ENCODE data around the gene PPA2.
"Not testable (repeated sequence)": the region's sequence is repeated elsewhere in the genome, so short reads cannot be mapped to it uniquely, and the experiment has no call there.

PPA2 gene

GRCh38 chr4:105470766-105471165 lies 3.1 kb downstream of the PPA2 start:
- Histone ChIP-seq H2AFZ (no peak overlapping the region), H3K27me3 (ENCODE audit: control insufficient read depth, insufficient read depth, low read length) (no peaks in the 10 kb centered on the region), H3K79me2 (peaks cover 17% of the 10 kb centered on the region), H3K4me3 (ENCODE audit: low read depth, low read length) (no peak overlapping the region), H3K36me3 (ENCODE audit: control insufficient read depth, insufficient read depth, low read length) (no peaks in the 10 kb centered on the region), H3K9me3 (ENCODE audit: control insufficient read depth, low read length) (no peaks in the 10 kb centered on the region), H3K4me2 (ENCODE audit: low read length) (no peak overlapping the region), H3K27ac (no peak overlapping the region), H3K9ac (no peak overlapping the region), H3K4me1 (peaks cover 12% of the 10 kb centered on the region)
- TF ChIP-seq, protein P1, sequence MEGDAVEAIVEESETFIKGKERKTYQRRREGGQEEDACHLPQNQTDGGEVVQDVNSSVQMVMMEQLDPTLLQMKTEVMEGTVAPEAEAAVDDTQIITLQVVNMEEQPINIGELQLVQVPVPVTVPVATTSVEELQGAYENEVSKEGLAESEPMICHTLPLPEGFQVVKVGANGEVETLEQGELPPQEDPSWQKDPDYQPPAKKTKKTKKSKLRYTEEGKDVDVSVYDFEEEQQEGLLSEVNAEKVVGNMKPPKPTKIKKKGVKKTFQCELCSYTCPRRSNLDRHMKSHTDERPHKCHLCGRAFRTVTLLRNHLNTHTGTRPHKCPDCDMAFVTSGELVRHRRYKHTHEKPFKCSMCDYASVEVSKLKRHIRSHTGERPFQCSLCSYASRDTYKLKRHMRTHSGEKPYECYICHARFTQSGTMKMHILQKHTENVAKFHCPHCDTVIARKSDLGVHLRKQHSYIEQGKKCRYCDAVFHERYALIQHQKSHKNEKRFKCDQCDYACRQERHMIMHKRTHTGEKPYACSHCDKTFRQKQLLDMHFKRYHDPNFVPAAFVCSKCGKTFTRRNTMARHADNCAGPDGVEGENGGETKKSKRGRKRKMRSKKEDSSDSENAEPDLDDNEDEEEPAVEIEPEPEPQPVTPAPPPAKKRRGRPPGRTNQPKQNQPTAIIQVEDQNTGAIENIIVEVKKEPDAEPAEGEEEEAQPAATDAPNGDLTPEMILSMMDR (IDR thresholded peaks at IDR 0.05) = no peak

DNA sequence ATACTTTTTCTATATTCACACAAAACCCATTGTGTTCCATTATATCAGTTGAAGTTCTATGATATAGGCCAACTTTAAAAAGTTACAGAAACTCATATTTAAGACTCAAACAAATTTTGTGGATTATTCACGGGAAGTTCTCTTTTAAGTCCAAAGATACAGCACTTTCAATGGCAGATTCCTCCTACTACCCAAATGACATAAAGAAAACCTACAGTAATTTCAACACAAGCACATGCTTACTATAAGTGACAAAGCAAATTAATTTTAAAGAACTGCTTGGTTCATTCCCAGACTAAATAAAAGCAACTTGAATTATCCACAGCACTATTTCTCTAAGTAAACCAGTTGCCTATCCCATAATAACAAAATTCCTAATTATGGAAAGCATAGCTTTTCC lies 4.1 kb downstream of the PPA2 start:
- TF ChIP-seq, protein P1 (IDR thresholded peaks at IDR 0.05) = no peak
- no peaks in the 10 kb centered on the region for H3K9me3 ChIP-seq (ENCODE audit: control insufficient read depth, low read length)
- H2AFZ ChIP-seq = no peak overlapping the region
- no peaks in the 10 kb centered on the region for H3K36me3 ChIP-seq (ENCODE audit: control insufficient read depth, insufficient read depth, low read length)
- no peak overlapping the region for H3K27ac ChIP-seq
- H3K4me3 ChIP-seq (ENCODE audit: low read depth, low read length) = no peak overlapping the region
- H3K9ac ChIP-seq = no peak overlapping the region
- H3K4me1 ChIP-seq = peaks cover 12% of the 10 kb centered on the region
- no peaks in the 10 kb centered on the region for H3K27me3 ChIP-seq (ENCODE audit: control insufficient read depth, insufficient read depth, low read length)
- H3K79me2 ChIP-seq = peaks cover 17% of the 10 kb centered on the region
- H3K4me2 ChIP-seq (ENCODE audit: low read length) = no peak overlapping the region

GRCh38 chr4:105466580-105466979 lies 7.3 kb downstream of the PPA2 start:
- no peak overlapping the region for H2AFZ ChIP-seq
- H3K36me3 ChIP-seq (ENCODE audit: control insufficient read depth, insufficient read depth, low read length) = no peaks in the 10 kb centered on the region
- peaks cover 2% of the 10 kb centered on the region for H3K4me1 ChIP-seq
- no peak overlapping the region for H3K4me3 ChIP-seq (ENCODE audit: low read depth, low read length)
- no peak overlapping the region for H3K9ac ChIP-seq
- no peak overlapping the region for H3K4me2 ChIP-seq (ENCODE audit: low read length)
- TF ChIP-seq, protein P1 (IDR thresholded peaks at IDR 0.05) = no peak
- H3K9me3 ChIP-seq (ENCODE audit: control insufficient read depth, low read length) = no peaks in the 10 kb centered on the region
- no peak overlapping the region for H3K27ac ChIP-seq
- H3K27me3 ChIP-seq (ENCODE audit: control insufficient read depth, insufficient read depth, low read length) = no peaks in the 10 kb centered on the region
- H3K79me2 ChIP-seq = peaks cover 16% of the 10 kb centered on the region

DNA sequence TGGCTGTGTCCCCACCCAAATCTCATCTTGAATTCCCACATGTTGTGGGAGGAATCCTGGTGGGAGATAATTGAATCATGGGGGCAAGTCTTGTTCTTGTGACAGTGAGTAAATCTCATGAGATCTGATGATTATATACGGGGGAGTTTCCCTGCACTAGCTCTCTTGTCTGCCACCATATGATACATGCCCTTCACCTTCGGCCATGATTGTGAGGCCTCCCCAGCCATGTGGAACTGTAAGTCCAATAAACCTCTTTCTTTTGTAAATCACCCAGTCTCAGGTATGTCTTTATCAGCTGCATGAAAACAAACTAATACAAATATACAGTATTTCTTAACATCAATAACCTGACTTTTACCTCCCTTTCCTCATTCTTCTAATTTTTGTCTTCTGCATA lies 9.3 kb downstream of the PPA2 start:
- not testable (repeated sequence) for H3K9ac ChIP-seq; H3K4me1 ChIP-seq; H3K4me3 ChIP-seq (ENCODE audit: low read depth, low read length); H3K27ac ChIP-seq; H3K36me3 ChIP-seq (ENCODE audit: control insufficient read depth, insufficient read depth, low read length); H3K9me3 ChIP-seq (ENCODE audit: control insufficient read depth, low read length); H3K27me3 ChIP-seq (ENCODE audit: control insufficient read depth, insufficient read depth, low read length); H3K4me2 ChIP-seq (ENCODE audit: low read length); H2AFZ ChIP-seq
- peaks cover 17% of the 10 kb centered on the region for H3K79me2 ChIP-seq

GRCh38 chr4:105462576-105462975 lies 11.3 kb downstream of the PPA2 start:
- Histone ChIP-seq H3K27ac (no peak overlapping the region), H3K27me3 (ENCODE audit: control insufficient read depth, insufficient read depth, low read length) (no peaks in the 10 kb centered on the region), H3K4me2 (ENCODE audit: low read length) (no peak overlapping the region), H3K9me3 (ENCODE audit: control insufficient read depth, low read length) (no peaks in the 10 kb centered on the region), H3K36me3 (ENCODE audit: control insufficient read depth, insufficient read depth, low read length) (no peaks in the 10 kb centered on the region), H3K4me1 (no peaks in the 10 kb centered on the region), H2AFZ (no peak overlapping the region), H3K79me2 (peaks cover 11% of the 10 kb centered on the region), H3K9ac (no peak overlapping the region), H3K4me3 (ENCODE audit: low read depth, low read length) (no peak overlapping the region)
- TF ChIP-seq, protein P1 (IDR thresholded peaks at IDR 0.05) = no peak

Measured in parathyroid adenoma (tissue), 2 donors.